Ascending aorta (tissue), 2 donors: ENCODE results near the gene BCO2. TPM values are rescaled to one million over a fixed set of nuclear protein-coding genes. Genes with fewer than 3 reads are reported as not detected.
"Not testable (repeated sequence)": the region's sequence is repeated elsewhere in the genome, so short reads cannot be mapped to it uniquely, and the experiment has no call there.

ENCODE experiments used
- DNase-seq, 2 donors: peaks; one replicate each; pipeline ENCODE4 v3.0.0-alpha.2; 2019; ENCODE audit warnings: low spot score in 2 of 2
- H3K27ac ChIP-seq, 2 donors: fragments of 200-600 bp; sonication (generic); one replicate each; pipeline ENCODE4 v1.5.1; 2016 to 2017; ENCODE audit warnings: mild to moderate bottlenecking in 1 of 2
- H3K27me3 ChIP-seq: fragments of 200-600 bp; sonication (generic); one replicate; pipeline ENCODE4 v1.5.1; 2017
- H3K36me3 ChIP-seq, 2 donors: fragments of 200-600 bp; sonication (generic); one replicate each; pipeline ENCODE4 v1.5.1; 2016
- H3K4me1 ChIP-seq, 2 donors: fragments of 200-600 bp; sonication (generic); one replicate each; pipeline ENCODE4 v1.5.1; 2016 to 2017; ENCODE audit warnings: mild to moderate bottlenecking in 1 of 2
- H3K4me3 ChIP-seq, 2 donors: fragments of 200-600 bp; sonication (generic); one replicate each; pipeline ENCODE4 v1.5.1; 2016 to 2017; ENCODE audit warnings: mild to moderate bottlenecking in 1 of 2
- H3K9me3 ChIP-seq, 2 donors: fragments of 200-600 bp; sonication (generic); one replicate each; pipeline ENCODE4 v1.5.1; 2016
- intact Hi-C: fragments of 100-400 bp; cut with DNase I; formaldehyde crosslinking; loops from one replicate; pipeline ENCODE4 v1.15.1; 2023
- total RNA-seq: library from RNA; depleted of rRNA; stranded (reverse); fragments of >200 nt; gene quantifications from one replicate; pipeline ENCODE4 v1.1.0, GENCODE V29; 2016
- TF ChIP-seq, protein P1 (sequence below), 3 experiments: fragments of 200-600 bp in 2 of 3; fragments of 450-650 bp in 1 of 3; sonication (generic) in 2 of 3; IDR thresholded peaks; one replicate each; pipeline ENCODE4 v1.5.1; 2016 to 2019; ENCODE audit warnings: antibody characterized with exemption in 3 of 3, mild to moderate bottlenecking in 1 of 3, moderate library complexity in 1 of 3

The BCO2 gene
- total RNA-seq, 1 donor from 2014 or later: not detected

DNA sequence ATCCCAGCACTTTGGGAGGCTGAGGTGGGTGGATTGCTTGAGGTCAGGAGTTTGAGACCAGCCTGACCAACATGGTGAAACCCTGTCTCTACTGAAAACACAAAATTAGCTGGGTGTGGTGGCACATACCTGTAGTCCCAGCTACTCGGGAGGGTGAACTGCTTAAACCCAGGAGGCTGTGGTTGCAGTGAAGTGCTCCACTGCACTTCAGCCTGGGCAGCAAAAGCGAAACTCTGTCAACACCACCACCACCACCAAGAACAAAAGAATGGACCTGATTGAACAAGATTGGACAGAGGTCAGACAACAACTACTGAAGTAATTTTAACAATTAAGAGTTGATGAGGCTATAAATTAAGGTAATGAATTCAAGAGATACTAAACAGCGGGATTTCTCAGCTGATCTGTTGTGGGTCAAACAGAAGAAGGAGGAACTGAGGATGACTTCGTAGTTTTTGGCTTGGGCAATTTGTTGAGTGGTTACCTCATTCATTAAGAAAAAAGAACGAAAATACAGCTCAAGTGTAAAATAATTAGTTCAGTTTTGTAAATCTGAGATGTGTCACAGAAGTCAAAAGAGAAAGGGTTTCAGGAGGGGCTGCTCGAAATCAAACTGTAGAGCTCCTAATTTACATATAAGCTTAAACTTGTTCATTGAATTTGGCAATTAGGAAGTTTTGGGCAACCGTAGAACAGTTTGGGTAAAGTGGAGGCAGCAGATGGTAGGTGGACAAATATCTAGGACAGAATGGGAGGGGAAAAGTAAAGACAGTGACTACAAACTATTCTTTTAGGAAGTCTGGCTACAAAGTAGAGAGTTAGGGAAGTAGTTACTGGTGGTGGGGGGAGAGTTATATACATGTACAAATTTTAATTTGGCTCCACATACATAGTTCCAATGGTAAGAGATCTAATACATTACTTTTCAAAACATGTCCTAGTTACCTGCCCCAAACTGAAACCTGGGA, 15.9 kb upstream of the BCO2 start:
- H3K27ac ChIP-seq: peak overlapping the region in 1 of 2 donors; percentile 19
- H3K9me3 ChIP-seq: no peaks in the 10 kb centered on the region
- peaks cover 0 to 10% of the 10 kb centered on the region in 2 donors for H3K4me1 ChIP-seq
- H3K36me3 ChIP-seq: no peaks in the 10 kb centered on the region
- TF ChIP-seq, protein P1, sequence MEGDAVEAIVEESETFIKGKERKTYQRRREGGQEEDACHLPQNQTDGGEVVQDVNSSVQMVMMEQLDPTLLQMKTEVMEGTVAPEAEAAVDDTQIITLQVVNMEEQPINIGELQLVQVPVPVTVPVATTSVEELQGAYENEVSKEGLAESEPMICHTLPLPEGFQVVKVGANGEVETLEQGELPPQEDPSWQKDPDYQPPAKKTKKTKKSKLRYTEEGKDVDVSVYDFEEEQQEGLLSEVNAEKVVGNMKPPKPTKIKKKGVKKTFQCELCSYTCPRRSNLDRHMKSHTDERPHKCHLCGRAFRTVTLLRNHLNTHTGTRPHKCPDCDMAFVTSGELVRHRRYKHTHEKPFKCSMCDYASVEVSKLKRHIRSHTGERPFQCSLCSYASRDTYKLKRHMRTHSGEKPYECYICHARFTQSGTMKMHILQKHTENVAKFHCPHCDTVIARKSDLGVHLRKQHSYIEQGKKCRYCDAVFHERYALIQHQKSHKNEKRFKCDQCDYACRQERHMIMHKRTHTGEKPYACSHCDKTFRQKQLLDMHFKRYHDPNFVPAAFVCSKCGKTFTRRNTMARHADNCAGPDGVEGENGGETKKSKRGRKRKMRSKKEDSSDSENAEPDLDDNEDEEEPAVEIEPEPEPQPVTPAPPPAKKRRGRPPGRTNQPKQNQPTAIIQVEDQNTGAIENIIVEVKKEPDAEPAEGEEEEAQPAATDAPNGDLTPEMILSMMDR (IDR thresholded peaks at IDR 0.05): no peak
- intact Hi-C loops: no loop called here
- H3K27me3 ChIP-seq: no peaks in the 10 kb centered on the region
- DNase-seq: no peak
- no peak overlapping the region for H3K4me3 ChIP-seq

DNA sequence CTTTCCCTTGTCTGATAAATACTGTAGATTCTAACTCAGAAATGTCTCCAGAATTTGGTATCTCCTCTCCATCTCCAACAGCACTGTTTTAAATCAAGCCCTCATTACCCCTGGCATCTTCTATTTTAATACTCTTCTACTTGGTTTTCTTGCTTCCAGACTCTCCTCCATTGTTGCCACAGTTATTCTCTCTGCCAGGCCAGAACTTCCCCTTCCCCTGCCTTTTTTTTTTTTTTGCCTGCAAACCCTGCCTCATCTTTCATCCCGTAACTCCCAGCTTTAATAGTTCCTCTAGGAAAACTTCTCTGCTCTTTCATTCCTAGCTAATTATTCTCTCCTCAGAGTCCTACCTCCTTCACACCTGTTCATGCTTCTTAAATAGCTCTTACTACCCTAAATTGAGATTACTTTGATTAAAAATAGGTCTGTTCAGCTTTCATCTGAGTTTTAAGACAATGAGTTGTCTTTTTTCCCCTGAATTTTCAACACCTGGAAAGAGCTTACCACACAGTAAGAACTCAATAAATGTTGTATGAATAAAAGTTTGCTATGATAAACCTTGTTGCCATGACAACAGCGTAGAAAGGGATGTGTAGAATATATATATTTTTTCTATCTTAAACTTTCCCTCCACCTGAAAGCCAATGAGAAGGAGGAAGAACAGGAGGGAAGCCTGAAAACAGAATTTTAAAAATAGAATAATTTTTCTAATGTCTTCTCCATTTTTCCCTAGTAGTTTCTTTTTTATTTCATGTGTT, 15.0 kb upstream of the BCO2 start:
- H3K4me1 ChIP-seq: peaks cover 0 to 10% of the 10 kb centered on the region in 2 donors
- H3K36me3 ChIP-seq: no peaks in the 10 kb centered on the region
- DNase-seq: no peak
- no peaks in the 10 kb centered on the region for H3K27me3 ChIP-seq
- TF ChIP-seq, protein P1 (IDR thresholded peaks at IDR 0.05): no peak
- H3K4me3 ChIP-seq: no peak overlapping the region
- peak overlapping the region in 1 of 2 donors; percentile 19 for H3K27ac ChIP-seq
- intact Hi-C loops: no loop called here
- no peaks in the 10 kb centered on the region for H3K9me3 ChIP-seq

DNA sequence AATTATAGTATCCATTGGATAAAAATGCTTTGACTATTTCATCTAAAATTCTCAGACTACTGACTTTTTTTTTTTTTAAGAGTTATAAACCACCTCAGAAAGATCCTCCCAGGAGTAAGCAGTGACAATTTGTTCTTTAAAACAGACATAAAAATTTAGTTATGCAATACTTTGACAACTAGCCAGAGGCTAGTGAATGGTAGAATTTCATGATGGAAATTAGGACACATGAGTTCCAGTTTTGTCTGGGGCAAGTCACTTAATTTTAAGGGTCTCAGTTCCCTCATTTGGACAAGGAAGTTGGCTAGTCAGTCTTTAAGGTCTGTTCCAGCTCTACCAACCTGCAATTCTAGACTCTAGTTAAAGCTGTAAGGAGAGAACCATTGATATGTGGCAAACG, 14.3 kb upstream of the BCO2 start:
- Histone ChIP-seq H3K4me3 (peak overlapping the region in 1 of 2 donors; percentile 28), H3K27ac (no peak overlapping the region), H3K9me3 (no peaks in the 10 kb centered on the region), H3K4me1 (peaks cover 0 to 10% of the 10 kb centered on the region in 2 donors), H3K27me3 (no peaks in the 10 kb centered on the region), H3K36me3 (no peaks in the 10 kb centered on the region)
- TF ChIP-seq, protein P1 (IDR thresholded peaks at IDR 0.05): no peak
- intact Hi-C loops: no loop called here
- no peak for DNase-seq

DNA sequence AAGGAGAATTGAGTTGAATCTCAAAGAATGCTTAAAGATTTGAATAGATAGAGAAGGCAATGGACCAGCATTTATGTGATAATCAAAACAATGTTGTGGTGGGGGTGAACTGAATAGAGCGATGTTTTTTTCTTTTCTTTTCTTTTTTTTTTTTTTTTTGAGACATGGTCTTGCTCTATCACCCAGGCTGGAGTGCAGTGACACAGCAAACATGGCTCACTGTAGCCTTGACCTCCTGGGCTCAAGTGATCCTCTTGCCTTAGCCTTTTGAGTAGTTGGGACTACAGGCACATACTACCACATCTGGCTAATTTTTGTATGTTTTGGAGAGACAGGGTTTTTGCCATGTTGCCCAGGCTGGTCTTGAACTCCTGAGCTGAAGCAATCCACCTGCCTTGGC, 13.1 kb upstream of the BCO2 start:
- H3K9me3 ChIP-seq, H3K27me3 ChIP-seq, intact Hi-C loops, H3K36me3 ChIP-seq, DNase-seq, H3K4me3 ChIP-seq, H3K27ac ChIP-seq, H3K4me1 ChIP-seq: not testable (repeated sequence)

DNA sequence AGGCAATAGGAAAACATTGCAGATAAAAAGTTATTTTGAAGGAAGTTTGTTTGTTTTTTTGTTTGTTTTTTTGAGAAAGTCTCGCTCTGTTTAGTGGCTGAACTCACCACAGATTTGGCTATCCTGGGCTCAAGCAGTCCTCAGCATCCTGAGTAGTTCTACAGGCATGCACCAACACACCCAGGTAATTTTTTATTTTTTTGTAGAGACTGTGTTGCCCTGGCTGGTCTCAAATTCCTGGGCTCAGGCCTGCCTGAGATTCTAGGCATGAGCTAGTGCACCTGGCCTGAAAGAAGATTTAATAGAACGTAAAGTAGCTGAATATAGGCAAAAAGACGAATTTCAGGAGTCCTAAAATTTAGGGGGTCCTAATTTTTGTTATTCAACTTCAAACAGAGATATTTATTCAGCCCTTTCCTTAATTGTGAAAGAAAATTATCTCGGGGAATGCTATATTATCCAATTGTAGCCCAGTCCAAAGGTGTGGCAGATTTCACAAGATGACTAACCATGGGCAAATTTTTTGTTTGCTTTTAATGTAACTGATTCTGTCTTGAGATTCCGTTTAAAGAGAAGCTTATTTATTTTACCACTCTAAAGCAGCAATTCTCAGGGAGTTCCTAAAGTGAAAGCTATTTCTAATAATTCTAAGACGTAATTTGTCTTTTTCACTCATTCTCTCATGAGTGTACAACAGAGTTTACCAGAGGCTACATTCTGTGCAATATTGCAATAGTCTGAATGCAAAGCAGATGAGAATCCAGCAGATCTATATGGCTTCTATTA, 12.4 kb upstream of the BCO2 start:
- Histone ChIP-seq H3K9me3 (no peaks in the 10 kb centered on the region), H3K27ac (no peak overlapping the region), H3K36me3 (no peaks in the 10 kb centered on the region), H3K4me3 (peak overlapping the region; percentile 15 to 49), H3K27me3 (no peaks in the 10 kb centered on the region), H3K4me1 (no peaks in the 10 kb centered on the region)
- no peak for DNase-seq
- intact Hi-C loops: no loop called here
- TF ChIP-seq, protein P1 (IDR thresholded peaks at IDR 0.05): no peak
